Esophagus (tissue), 2 donors: ENCODE measurements around the gene ORC1. TPM values are rescaled to one million over a fixed set of nuclear protein-coding genes. Genes with fewer than 3 reads are reported as not detected.

Experiments used
- H3K27ac ChIP-seq, 2 donors: one replicate each; pipeline ENCODE4 v1.5.1; 2013; ENCODE audit warnings: low read depth in 2 of 2, mild to moderate bottlenecking in 2 of 2, inconsistent platforms in 1 of 2, low read length in 1 of 2, moderate library complexity in 1 of 2
- H3K27me3 ChIP-seq, 2 donors: one replicate each; pipeline ENCODE4 v1.6.1; 2013; ENCODE audit warnings: low read length in 2 of 2, control low read depth in 1 of 2, mild to moderate bottlenecking in 1 of 2; ENCODE audit not compliant: insufficient read depth in 2 of 2, control insufficient read depth in 1 of 2
- H3K36me3 ChIP-seq, 2 donors: one replicate each; pipeline ENCODE4 v1.6.1; 2013; ENCODE audit warnings: low read length in 1 of 2; ENCODE audit not compliant: control insufficient read depth in 2 of 2, insufficient read depth in 2 of 2
- H3K4me1 ChIP-seq, 2 donors: one replicate each; pipeline ENCODE4 v1.6.1; 2013; ENCODE audit warnings: low read length in 1 of 2; ENCODE audit not compliant: control insufficient read depth in 2 of 2, insufficient read depth in 2 of 2
- H3K4me3 ChIP-seq, 2 donors: one replicate each; pipeline ENCODE4 v1.5.1; 2013; ENCODE audit warnings: low read length in 2 of 2, mild to moderate bottlenecking in 2 of 2, low read depth in 1 of 2, moderate library complexity in 1 of 2
- H3K9me3 ChIP-seq, 2 donors: one replicate each; pipeline ENCODE4 v1.6.1; 2013; ENCODE audit warnings: mild to moderate bottlenecking in 2 of 2, low read depth in 1 of 2, low read length in 1 of 2, moderate library complexity in 1 of 2; ENCODE audit not compliant: control insufficient read depth in 2 of 2, insufficient read depth in 1 of 2
- WGBS, 2 donors: extraction: QIAGEN DNeasy Blood & Tissue Kit; methylation state at CpG; one replicate each; pipeline ENCODE4 v1.1.7; 2013; 5-methylcytosine and 5-hydroxymethylcytosine counted together
- polyA plus RNA-seq, 2 donors: library from polyadenylated mRNA; stranded (reverse); fragments of 200-250 nt; gene quantifications; one replicate each; pipeline ENCODE4 v1.2.3, GENCODE V29; 2013
- donor health status: healthy with polysubstance abuse.
- donor health status: Bipolar disorder and iron deficiency.

ORC1 gene
- polyA plus RNA-seq, 2 donors: 0.96 to 3.6 TPM

DNA sequence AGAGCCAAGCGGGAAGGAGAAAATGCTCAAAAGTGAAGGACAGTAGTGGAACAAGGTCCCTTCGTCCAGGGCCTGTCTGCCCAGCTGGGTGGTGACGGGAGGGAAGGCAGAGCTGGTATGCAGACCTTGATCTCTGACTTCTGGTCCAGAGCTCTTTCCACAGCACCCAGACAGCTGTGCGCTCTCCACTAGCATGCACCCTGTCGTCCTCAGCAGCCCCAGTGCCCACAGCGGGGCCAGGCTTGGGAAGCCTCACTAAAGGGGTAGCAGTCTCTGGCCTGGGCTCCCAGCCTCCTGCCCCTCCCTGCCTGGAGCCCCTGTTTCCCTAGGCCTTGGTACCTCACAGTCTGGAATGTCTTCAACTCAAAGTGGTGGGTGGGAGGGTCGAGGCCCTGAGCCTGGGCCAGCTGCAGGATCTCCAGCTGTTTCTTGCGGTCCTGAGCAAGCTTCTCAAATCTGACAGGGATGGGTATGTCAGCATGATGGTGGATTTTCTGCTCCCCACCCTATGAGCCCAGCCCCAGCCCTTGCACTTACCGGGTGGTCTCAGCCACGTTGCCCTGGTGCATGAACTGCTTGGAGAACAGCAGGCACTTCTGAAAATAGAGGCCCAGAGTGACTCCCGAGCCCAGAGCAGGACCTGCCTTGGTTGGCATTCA is 48.2 kb downstream of the ORC1 start:
- no peaks in the 10 kb centered on the region for H3K4me1 ChIP-seq
- H3K4me3 ChIP-seq: no peak overlapping the region
- H3K36me3 ChIP-seq: peaks cover 43 to 77% of the 10 kb centered on the region in 2 donors
- no peaks in the 10 kb centered on the region for H3K27me3 ChIP-seq
- peaks cover 0 to 2% of the 10 kb centered on the region in 2 donors for H3K9me3 ChIP-seq
- WGBS, 2 donors: 89 to 91% methylated on average over 11 of the region's 11 CpGs
- H3K27ac ChIP-seq: no peak overlapping the region

DNA sequence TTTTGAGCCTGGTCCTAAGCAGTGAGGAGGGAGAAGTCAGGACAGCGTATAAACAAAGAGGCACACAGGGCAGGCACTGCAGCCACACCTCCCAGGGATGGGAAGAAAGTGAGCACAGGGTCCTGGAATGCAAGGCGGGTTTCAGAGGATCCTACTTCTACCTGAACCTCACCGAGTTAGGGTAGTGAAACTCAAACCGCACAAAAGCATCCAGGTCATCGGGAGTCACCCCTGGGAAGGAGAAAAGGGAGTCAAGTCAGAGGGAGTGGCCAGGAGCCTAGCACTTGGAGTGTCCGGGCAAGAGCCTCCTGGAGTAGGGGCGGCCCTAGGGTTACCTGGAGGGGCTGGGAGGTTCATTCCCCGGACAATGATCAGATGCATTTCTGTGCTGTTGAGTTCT is 48.8 kb downstream of the ORC1 start:
- Histone ChIP-seq H3K27me3 (no peaks in the 10 kb centered on the region), H3K4me1 (no peaks in the 10 kb centered on the region), H3K36me3 (peaks cover 38 to 73% of the 10 kb centered on the region in 2 donors), H3K27ac (no peak overlapping the region), H3K4me3 (no peak overlapping the region), H3K9me3 (no peaks in the 10 kb centered on the region)
- WGBS, 2 donors: 91 to 92% methylated on average over 8 of the region's 8 CpGs

- peaks cover 25 to 46% of the 10 kb centered on the region in 2 donors for H3K36me3 ChIP-seq
Observed at GRCh38 chr1:52352690-52353089, 51.5 kb downstream of the ORC1 start.

DNA sequence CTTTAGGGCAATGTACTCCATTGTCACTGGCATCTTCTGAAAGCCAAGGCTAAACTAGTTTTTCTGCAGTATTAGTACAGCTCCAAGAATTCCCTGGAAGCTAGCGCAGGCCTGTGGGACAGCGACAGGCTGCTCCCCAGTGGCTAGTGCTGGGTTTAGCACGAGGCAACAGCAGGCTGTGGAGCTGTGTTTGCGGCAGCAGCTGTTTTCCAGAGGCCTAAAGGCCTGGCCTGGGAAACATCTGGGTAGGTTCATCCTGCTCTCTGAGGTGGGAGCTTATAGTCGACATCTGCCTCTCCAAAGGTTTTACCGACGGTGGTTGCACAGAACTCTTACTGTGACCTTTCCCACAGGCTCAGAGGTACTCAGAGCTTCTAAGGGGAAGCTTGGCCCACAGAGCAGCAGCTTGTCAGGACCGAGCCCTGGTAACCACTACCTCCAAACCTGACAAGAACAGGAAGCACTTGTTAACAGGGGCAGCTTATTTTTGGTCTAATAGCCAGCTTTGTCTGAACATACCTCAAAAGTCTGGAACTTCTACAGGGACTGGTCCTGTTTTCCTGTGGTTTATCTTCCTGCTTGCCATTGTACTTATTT is 55.4 kb downstream of the ORC1 start:
- Histone ChIP-seq H3K4me1 (no peaks in the 10 kb centered on the region), H3K4me3 (no peak overlapping the region), H3K9me3 (no peaks in the 10 kb centered on the region), H3K36me3 (peaks cover under 1 to 11% of the 10 kb centered on the region in 2 donors), H3K27ac (peak overlapping the region in 1 of 2 donors; percentile 44), H3K27me3 (no peaks in the 10 kb centered on the region)
- 30 to 38% methylated on average over 8 of the region's 8 CpGs for whole genome bisulfite sequencing, 2 donors

More at GRCh38 chr1:52352690-52353089, 51.5 kb downstream of the ORC1 start:
- no peak overlapping the region for H3K27ac ChIP-seq
- no peaks in the 10 kb centered on the region for H3K27me3 ChIP-seq
- H3K4me3 ChIP-seq: no peak overlapping the region
- WGBS, 2 donors: 83% methylated on average over 7 of the region's 7 CpGs
- no peaks in the 10 kb centered on the region for H3K9me3 ChIP-seq
- no peaks in the 10 kb centered on the region for H3K4me1 ChIP-seq

DNA sequence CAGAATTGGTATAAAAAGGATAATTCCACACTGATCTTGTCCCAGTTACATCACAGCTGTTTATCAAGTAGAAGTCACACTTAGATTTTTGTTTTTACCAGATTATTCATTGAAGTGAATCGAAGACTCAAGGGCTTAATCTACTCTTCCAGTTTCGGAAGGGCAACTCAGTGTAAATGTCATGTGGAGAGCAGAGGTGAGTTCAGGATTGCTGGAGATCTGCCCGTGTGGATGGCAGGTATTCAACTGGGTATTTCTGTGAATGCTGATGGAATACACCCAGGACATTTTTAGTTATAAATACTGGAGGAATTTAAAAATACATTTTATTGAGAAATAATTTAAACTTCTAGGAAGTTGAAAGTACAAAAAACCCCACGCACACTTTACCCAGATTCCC is 57.6 kb downstream of the ORC1 start:
- no peaks in the 10 kb centered on the region for H3K4me1 ChIP-seq
- peaks cover 0 to 2% of the 10 kb centered on the region in 2 donors for H3K36me3 ChIP-seq
- no peak overlapping the region for H3K4me3 ChIP-seq
- WGBS, 2 donors: 68 to 73% methylated on average over 4 of the region's 4 CpGs
- H3K27ac ChIP-seq: no peak overlapping the region
- no peaks in the 10 kb centered on the region for H3K9me3 ChIP-seq
- H3K27me3 ChIP-seq: no peaks in the 10 kb centered on the region

DNA sequence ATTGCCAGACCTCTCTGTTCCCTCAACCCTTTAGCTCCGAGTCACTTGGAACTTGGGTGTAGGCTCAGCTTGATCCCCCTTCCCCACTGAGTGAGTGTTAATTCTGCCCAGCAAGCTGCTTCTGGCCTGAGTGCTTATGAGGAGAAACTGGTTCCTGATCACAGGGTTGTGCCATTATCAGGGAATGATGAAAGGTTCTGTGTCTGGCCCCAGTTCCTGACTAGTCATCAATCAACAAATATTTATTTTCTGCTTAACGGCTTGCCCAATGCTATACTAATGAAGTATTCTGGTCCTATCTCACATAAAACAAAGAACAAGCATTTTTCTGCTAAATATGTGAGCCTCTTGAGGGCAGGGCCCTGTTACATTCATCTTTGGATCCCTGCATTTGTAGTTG is 59.0 kb downstream of the ORC1 start:
- H3K27ac ChIP-seq: no peak overlapping the region
- H3K9me3 ChIP-seq: no peaks in the 10 kb centered on the region
- peaks cover 0 to 2% of the 10 kb centered on the region in 2 donors for H3K36me3 ChIP-seq
- H3K4me1 ChIP-seq: no peaks in the 10 kb centered on the region
- H3K4me3 ChIP-seq: no peak overlapping the region
- no peaks in the 10 kb centered on the region for H3K27me3 ChIP-seq
- WGBS, 2 donors: 45 to 54% methylated on average over 2 of the region's 2 CpGs

DNA sequence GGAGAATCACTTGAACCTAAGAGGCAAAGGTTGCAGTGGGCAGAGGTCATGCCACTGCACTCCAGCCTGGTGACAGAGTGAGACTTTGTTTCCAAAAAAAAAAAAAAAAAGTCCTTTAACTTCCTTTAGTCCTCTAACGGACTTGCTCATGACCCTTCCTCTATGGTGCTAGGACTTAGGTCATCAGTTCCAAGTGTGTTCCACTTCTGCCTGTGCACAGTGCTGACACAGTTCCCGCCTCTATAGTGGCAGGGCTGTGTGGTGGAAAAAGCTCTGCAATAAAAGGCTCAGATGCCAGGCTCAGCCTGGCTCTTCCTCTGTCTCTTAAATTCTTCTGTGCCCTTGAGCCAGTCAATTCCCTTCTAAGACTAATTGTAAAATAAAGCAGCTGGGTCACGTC is 60.2 kb downstream of the ORC1 start:
- H3K27ac ChIP-seq: no peak overlapping the region
- H3K9me3 ChIP-seq: no peaks in the 10 kb centered on the region
- no peaks in the 10 kb centered on the region for H3K27me3 ChIP-seq
- 89 to 90% methylated on average over 3 of the region's 3 CpGs for WGBS, 2 donors
- H3K4me3 ChIP-seq: no peak overlapping the region
- peaks cover 0 to 2% of the 10 kb centered on the region in 2 donors for H3K36me3 ChIP-seq
- no peaks in the 10 kb centered on the region for H3K4me1 ChIP-seq

DNA sequence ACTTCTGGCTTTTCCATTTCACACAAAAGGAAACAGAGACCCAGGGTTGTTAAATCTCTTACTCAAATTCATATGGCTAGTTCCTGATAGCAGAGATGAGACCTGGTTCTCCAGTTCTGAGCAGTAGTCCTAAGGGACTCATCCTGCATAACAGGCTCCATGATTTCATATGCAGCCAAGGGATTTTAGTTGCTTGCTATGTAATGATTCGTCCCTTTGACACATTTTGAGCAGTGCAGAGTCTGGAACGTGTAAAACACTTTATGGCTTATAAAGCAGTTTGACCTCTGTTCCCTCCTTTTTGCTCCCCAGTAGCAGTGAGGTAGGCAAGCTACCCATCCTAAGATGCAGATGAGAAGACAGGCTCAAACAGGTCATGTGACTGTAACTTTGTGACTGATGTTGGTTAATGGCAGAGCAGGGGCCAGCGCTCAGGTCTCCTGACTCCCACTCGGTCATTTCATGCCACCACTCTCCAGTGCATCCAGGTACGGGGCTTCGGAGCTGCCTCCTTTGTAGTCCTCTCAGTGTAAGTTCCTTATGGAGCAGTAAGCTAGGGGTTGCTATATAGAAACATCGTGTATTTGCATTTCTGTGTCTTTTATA is 62.5 kb downstream of the ORC1 start:
- H3K9me3 ChIP-seq: no peaks in the 10 kb centered on the region
- peaks cover 0 to 2% of the 10 kb centered on the region in 2 donors for H3K36me3 ChIP-seq
- no peaks in the 10 kb centered on the region for H3K4me1 ChIP-seq
- no peaks in the 10 kb centered on the region for H3K27me3 ChIP-seq
- no peak overlapping the region for H3K4me3 ChIP-seq
- no peak overlapping the region for H3K27ac ChIP-seq
- 74 to 76% methylated on average over 7 of the region's 7 CpGs for WGBS, 2 donors

- Histone ChIP-seq H3K27me3 (no peaks in the 10 kb centered on the region), H3K4me1 (no peaks in the 10 kb centered on the region), H3K27ac (no peak overlapping the region), H3K36me3 (no peaks in the 10 kb centered on the region), H3K4me3 (no peak overlapping the region), H3K9me3 (no peaks in the 10 kb centered on the region)
- WGBS, 2 donors: 83 to 84% methylated on average over 2 of the region's 2 CpGs
Observed at GRCh38 chr1:52337439-52337838, 66.8 kb downstream of the ORC1 start.
